GM10266 (cell line): Measurements from ENCODE around the gene POU3F1.

Experiments used
- DNase-seq: peaks from one replicate; pipeline ENCODE4 v3.0.0; 2012; ENCODE audit errors: extremely low spot score
- CTCF ChIP-seq: IDR thresholded peaks from 2 replicates; pipeline ENCODE4 v1.5.1; 2012; ENCODE audit warnings: mild to moderate bottlenecking, low read depth; ENCODE audit not compliant: control insufficient read depth, insufficient read depth; ENCODE audit errors: missing control alignments

The POU3F1 gene

GRCh38 chr1:38000233-38000528, 46.4 kb downstream of the POU3F1 start:
- no peak for TF ChIP-seq CTCF
- no peak for DNase-seq

- TF ChIP-seq CTCF: no peak
- DNase-seq: no peak
Observed at GRCh38 chr1:37999430-38000232, 47.0 kb downstream of the POU3F1 start.

GRCh38 chr1:37998913-37999429, 47.6 kb downstream of the POU3F1 start:
- no peak for DNase-seq
- no peak for TF ChIP-seq CTCF

- no peak for DNase-seq
- TF ChIP-seq CTCF: no peak
Observed at GRCh38 chr1:37998089-37998808, 48.3 kb downstream of the POU3F1 start.

- DNase-seq: no peak
- no peak for TF ChIP-seq CTCF
Observed at GRCh38 chr1:37997256-37998088, 49.1 kb downstream of the POU3F1 start.

GRCh38 chr1:37995751-37996345, 50.7 kb downstream of the POU3F1 start:
- no peak for TF ChIP-seq CTCF
- no peak for DNase-seq
